Endothelial cell of umbilical vein (primary cell): ENCODE measurements around the gene STX8. TPM values are rescaled to one million over a fixed set of nuclear protein-coding genes. Genes with fewer than 3 reads are reported as not detected.

ENCODE experiments used
- BruUV-seq: library from RNA; stranded (reverse); fragments of 400-500 nt; replicated peaks from 2 replicates; lab custom pipeline; 2021; lab: Mats Ljungman, UMichigan
- CTCF ChIA-PET: fragments of 300-600, 350-600 bp; sonication (Branson Sonifier 250); formaldehyde crosslinking; loops from one replicate; lab custom pipeline; 2021; ENCODE audit warnings: antibody characterized with exemption, inconsistent platforms; lab: Charles Lee
- POLR2A ChIA-PET: fragments of 300-600, 350-600 bp; sonication (Branson Sonifier 250); formaldehyde crosslinking; loops from one replicate; lab custom pipeline; 2021; ENCODE audit warnings: antibody characterized with exemption, inconsistent platforms; lab: Charles Lee
- DNase-seq: peaks from one replicate; pipeline ENCODE4 v3.0.0-alpha.2; 2011; ENCODE audit warnings: low read depth, low spot score
- FAIRE-seq: peaks from 2 replicates; lab custom pipeline; 2011; peaks lifted over from hg19 to GRCh38; lab: Jason Lieb, UNC
- H2AFZ ChIP-seq: 2 replicates; pipeline ENCODE4 v1.6.0; 2012; ENCODE audit warnings: low read depth, low read length, control low read depth, inconsistent platforms
- H3K27ac ChIP-seq: 2 replicates; pipeline ENCODE4 v1.5.1; 2011; ENCODE audit warnings: low read depth, mild to moderate bottlenecking, control low read depth, low read length, moderate library complexity; ENCODE audit not compliant: insufficient read depth
- H3K27me3 ChIP-seq, 2 experiments: 2 replicates each; pipeline versions ENCODE4 v1.6.0 to v1.6.1; 2011; ENCODE audit warnings: low read length in 2 of 2, mixed read lengths in 1 of 2; ENCODE audit not compliant: control insufficient read depth in 2 of 2, insufficient read depth in 2 of 2
- H3K36me3 ChIP-seq, 2 experiments: 2 replicates in 1 of 2; 3 replicates in 1 of 2; pipeline ENCODE4 v1.5.1; 2011; ENCODE audit warnings: low read length in 2 of 2, mild to moderate bottlenecking in 1 of 2, moderate library complexity in 1 of 2; ENCODE audit not compliant: control insufficient read depth in 2 of 2, insufficient read depth in 2 of 2; ENCODE audit errors: extremely low read depth in 1 of 2
- H3K4me1 ChIP-seq: 3 replicates; pipeline ENCODE4 v1.5.1; 2011; ENCODE audit warnings: mild to moderate bottlenecking, low read length; ENCODE audit not compliant: control insufficient read depth, insufficient read depth; ENCODE audit errors: extremely low read depth
- H3K4me2 ChIP-seq: 2 replicates; pipeline ENCODE4 v1.6.1; 2011; ENCODE audit warnings: low read length, control low read depth, mixed read lengths; ENCODE audit not compliant: insufficient read depth
- H3K4me3 ChIP-seq, 3 experiments: fragments of 200-600 bp in 1 of 3; sonication (generic), shearing (Covaris generic) in 1 of 3; replicated peaks in 1 of 3; 2 replicates each; pipeline ENCODE4 v1.5.1; 2011 to 2016; ENCODE audit warnings: control low read depth in 3 of 3, low read length in 3 of 3, mild to moderate bottlenecking in 2 of 3, inconsistent platforms in 1 of 3, low read depth in 1 of 3, moderate library complexity in 1 of 3; ENCODE audit not compliant: insufficient read depth in 1 of 3
- H3K79me2 ChIP-seq: 2 replicates; pipeline ENCODE4 v1.6.0; 2012; ENCODE audit warnings: low read length, inconsistent platforms; ENCODE audit not compliant: control insufficient read depth, insufficient read depth
- H3K9ac ChIP-seq: replicated peaks from 2 replicates; pipeline ENCODE3; 2011; ENCODE audit warnings: low read length, control low read depth; ENCODE audit not compliant: insufficient read depth; ENCODE audit errors: extremely low read depth
- H3K9me1 ChIP-seq: replicated peaks from 3 replicates; pipeline ENCODE4 v1.6.0; 2011; ENCODE audit warnings: mild to moderate bottlenecking, low read length; ENCODE audit not compliant: control insufficient read depth, insufficient read depth; ENCODE audit errors: extremely low read depth
- H3K9me3 ChIP-seq: replicated peaks from 2 replicates; pipeline ENCODE4 v1.5.1; 2012; ENCODE audit warnings: low read length, inconsistent platforms; ENCODE audit not compliant: control insufficient read depth, insufficient read depth
- H4K20me1 ChIP-seq: replicated peaks from 2 replicates; pipeline ENCODE3; 2011; ENCODE audit warnings: mild to moderate bottlenecking, low read length; ENCODE audit not compliant: control insufficient read depth, insufficient read depth; ENCODE audit errors: extremely low read depth
- CTCF ChIP-seq, 2 donors: IDR thresholded peaks; 1 replicate in 1 of 2; 2 replicates in 1 of 2; pipeline ENCODE4 v1.5.1; 2011; ENCODE audit warnings: low read length in 2 of 2, mild to moderate bottlenecking in 2 of 2, moderate library complexity in 2 of 2, control low read depth in 1 of 2, inconsistent platforms in 1 of 2, low read depth in 1 of 2; ENCODE audit not compliant: insufficient read depth in 1 of 2; ENCODE audit errors: extremely low read depth in 1 of 2
- EZH2 ChIP-seq: IDR thresholded peaks from 2 replicates; pipeline ENCODE4 v1.6.1; 2012; ENCODE audit warnings: borderline replicate concordance, low read depth, mild to moderate bottlenecking, moderate library complexity, low read length, inconsistent platforms; ENCODE audit not compliant: severe bottlenecking
- FOS ChIP-seq: IDR thresholded peaks from 2 replicates; pipeline ENCODE4 v1.6.1; 2011; ENCODE audit warnings: mild to moderate bottlenecking, low read length, moderate library complexity, borderline replicate concordance; ENCODE audit not compliant: insufficient read depth
- GATA2 ChIP-seq: IDR thresholded peaks from 2 replicates; pipeline ENCODE4 v1.7.0; 2011; ENCODE audit warnings: low read depth, mild to moderate bottlenecking, moderate library complexity, mixed read lengths, low read length; ENCODE audit not compliant: insufficient read length, insufficient read depth
- JUN ChIP-seq: IDR thresholded peaks from 2 replicates; pipeline ENCODE4 v1.6.1; 2011; ENCODE audit warnings: borderline replicate concordance, low read depth; ENCODE audit not compliant: insufficient read length, insufficient read depth
- MAX ChIP-seq: IDR thresholded peaks from 2 replicates; pipeline ENCODE4 v1.6.1; 2011; ENCODE audit not compliant: insufficient read depth, insufficient read length
- MYC ChIP-seq: IDR thresholded peaks from one replicate; pipeline ENCODE4 v1.6.1; 2011; ENCODE audit warnings: mild to moderate bottlenecking, low read depth, low read length
- POLR2A ChIP-seq: IDR thresholded peaks from 2 replicates; pipeline ENCODE4 v1.6.1; 2012; ENCODE audit warnings: low read depth, mild to moderate bottlenecking, control low read depth, low read length
- POLR2AphosphoS5 ChIP-seq: IDR thresholded peaks from 2 replicates; pipeline ENCODE4 v1.6.1; 2012; ENCODE audit warnings: low read depth, mild to moderate bottlenecking, control low read depth, low read length, moderate library complexity; ENCODE audit not compliant: insufficient read depth
- dilution Hi-C: fragments of 300-500 bp; cut with MboI; formaldehyde crosslinking; loops from one replicate; pipeline ENCODE4 v1.15.0; 2019; ENCODE audit warnings: low sequenced_read_pairs; ENCODE audit not compliant: extremely low pct_ligation_motif_present
- intact Hi-C: fragments of 100-400 bp; cut with micrococcal nuclease; formaldehyde crosslinking; loops from one replicate; pipeline ENCODE4 v1.10.0; 2022
- polyA plus RNA-seq, 4 experiments: library from polyadenylated mRNA; depleted of rRNA in 3 of 4; stranded (reverse) in 3 of 4; unstranded in 1 of 4; fragments of >200 nt; gene quantifications; 2 replicates each; pipeline versions ENCODE4 v1.2.1 to v1.2.3, GENCODE V29; 2011 to 2012; ENCODE audit warnings: missing spikeins in 1 of 4
- total RNA-seq: library from RNA; stranded (reverse); gene quantifications from 2 replicates; pipeline ENCODE4 v1.2.3, GENCODE V29; 2021

The STX8 gene
- total and polyA plus RNA-seq, 2 donors (not counting 3 experiments of a cell fraction or from before 2014, with no cell fraction given) = 25.9 to 67.3 TPM

- CTCF ChIA-PET = interaction anchor here (1.3 kb wide), 1 partner anchor 12 kb away, joined by 3 read pairs; no protein-coding TSS in a partner anchor
- no peaks in the 10 kb centered on the region for H3K79me2 ChIP-seq
- no peaks in the 10 kb centered on the region for H3K9me1 ChIP-seq
- H3K27me3 ChIP-seq = no peaks in the 10 kb centered on the region
- peaks cover 5% of the 10 kb centered on the region for H3K4me1 ChIP-seq
- H3K9me3 ChIP-seq = no peaks in the 10 kb centered on the region
- DNase-seq (no peak), FAIRE-seq (no peak)
- no peak for TF ChIP-seq CTCF (IDR thresholded peaks at IDR 0.05; ENCODE audit: extremely low read depth in 1 of 2, insufficient read depth in 1 of 2, low read depth in 1 of 2, low read length in 2 of 2)
- TF ChIP-seq MAX = no peak
- TF ChIP-seq EZH2 = no peak
- TF ChIP-seq GATA2 = no peak
- TF ChIP-seq MYC = no peak
- no peak for TF ChIP-seq FOS
- no peak for TF ChIP-seq JUN
- TF ChIP-seq POLR2AphosphoS5 = no peak
- TF ChIP-seq POLR2A = no peak
- no peak overlapping the region for H3K4me2 ChIP-seq
- no TSS peak for BruUV-seq
- no peaks in the 10 kb centered on the region for H4K20me1 ChIP-seq
- intact Hi-C loops (no loop called here), dilution Hi-C loops (no loop called here)
- no peak overlapping the region for H3K9ac ChIP-seq
- no peak overlapping the region for H2AFZ ChIP-seq
- POLR2A ChIA-PET = no interaction called here
- H3K27ac ChIP-seq = no peak overlapping the region
- no peaks in the 10 kb centered on the region for H3K36me3 ChIP-seq
- H3K4me3 ChIP-seq = no peak overlapping the region
Measured at GRCh38 chr17:9234389-9234945, 341.2 kb downstream of the STX8 start.
